Osteocyte (in vitro differentiated cells): ENCODE results near the gene RIC3. TPM values are rescaled to one million over a fixed set of nuclear protein-coding genes. Genes with fewer than 3 reads are reported as not detected.

Source experiments
- DNase-seq: peaks from one replicate; pipeline ENCODE4 v3.0.0; 2021; ENCODE audit warnings: mixed read lengths; ENCODE audit not compliant: unreplicated experiment; ENCODE audit errors: extremely low spot score
- H3K27ac Mint-ChIP-seq: one replicate; pipeline ENCODE4 v1.8.0; 2021; ENCODE audit warnings: mild to moderate bottlenecking, mixed read lengths; ENCODE audit not compliant: unreplicated experiment
- H3K27me3 Mint-ChIP-seq: one replicate; pipeline ENCODE4 v1.8.0; 2021; ENCODE audit warnings: mixed read lengths; ENCODE audit not compliant: unreplicated experiment
- H3K36me3 Mint-ChIP-seq: one replicate; pipeline ENCODE4 v1.8.0; 2021; ENCODE audit warnings: mixed read lengths; ENCODE audit not compliant: unreplicated experiment
- H3K4me1 Mint-ChIP-seq: one replicate; pipeline ENCODE4 v1.8.0; 2021; ENCODE audit warnings: mixed read lengths; ENCODE audit not compliant: unreplicated experiment
- H3K4me3 Mint-ChIP-seq: one replicate; pipeline ENCODE4 v1.8.0; 2021; ENCODE audit warnings: mild to moderate bottlenecking, moderate library complexity, mixed read lengths; ENCODE audit not compliant: unreplicated experiment
- H3K9me3 Mint-ChIP-seq: one replicate; pipeline ENCODE4 v1.8.0; 2021; ENCODE audit warnings: mixed read lengths; ENCODE audit not compliant: unreplicated experiment
- CTCF ChIP-seq: fragments of 200-600 bp; sonication (generic); IDR thresholded peaks from 2 replicates; pipeline ENCODE4 v1.5.0; 2021; ENCODE audit warnings: antibody characterized with exemption, mild to moderate bottlenecking, moderate library complexity
- total RNA-seq: library from RNA; stranded (reverse); gene quantifications from 2 replicates; pipeline ENCODE4 v1.2.1, GENCODE V29; 2021

The RIC3 gene
- total RNA-seq, 1 donor from 2014 or later = not detected

GRCh38 chr11:8098879-8099278, 69.9 kb downstream of the RIC3 start:
- no peaks in the 10 kb centered on the region for H3K9me3 Mint-ChIP-seq
- peak; percentile 49 for DNase-seq
- no peak overlapping the region for H3K4me3 Mint-ChIP-seq
- no peak for TF ChIP-seq CTCF
- H3K4me1 Mint-ChIP-seq = no peaks in the 10 kb centered on the region
- no peaks in the 10 kb centered on the region for H3K27me3 Mint-ChIP-seq
- no peak overlapping the region for H3K27ac Mint-ChIP-seq
- H3K36me3 Mint-ChIP-seq = peaks cover 6% of the 10 kb centered on the region

- no peak for TF ChIP-seq CTCF
- Mint-ChIP-seq H3K9me3 (no peaks in the 10 kb centered on the region), H3K27me3 (no peaks in the 10 kb centered on the region), H3K4me3 (no peak overlapping the region), H3K27ac (no peak overlapping the region), H3K36me3 (peaks cover 6% of the 10 kb centered on the region), H3K4me1 (no peaks in the 10 kb centered on the region)
- peak; percentile 48 for DNase-seq
Measured at GRCh38 chr11:8098361-8098760, 70.5 kb downstream of the RIC3 start.

GRCh38 chr11:8097926-8098325, 70.9 kb downstream of the RIC3 start:
- DNase-seq = peak; percentile 75
- Mint-ChIP-seq H3K27me3 (no peaks in the 10 kb centered on the region), H3K36me3 (peaks cover 6% of the 10 kb centered on the region), H3K4me1 (peaks cover under 1% of the 10 kb centered on the region), H3K9me3 (no peaks in the 10 kb centered on the region), H3K4me3 (no peak overlapping the region), H3K27ac (no peak overlapping the region)
- no peak for TF ChIP-seq CTCF

GRCh38 chr11:8097468-8097867, 71.4 kb downstream of the RIC3 start:
- Mint-ChIP-seq H3K27ac (no peak overlapping the region), H3K4me3 (no peak overlapping the region), H3K36me3 (peaks cover 6% of the 10 kb centered on the region), H3K4me1 (peaks cover 4% of the 10 kb centered on the region), H3K9me3 (no peaks in the 10 kb centered on the region), H3K27me3 (no peaks in the 10 kb centered on the region)
- TF ChIP-seq CTCF = no peak
- DNase-seq = peak; percentile 30

- Mint-ChIP-seq H3K36me3 (peaks cover 6% of the 10 kb centered on the region), H3K4me1 (peaks cover 4% of the 10 kb centered on the region), H3K27ac (no peak overlapping the region), H3K27me3 (no peaks in the 10 kb centered on the region), H3K4me3 (no peak overlapping the region), H3K9me3 (no peaks in the 10 kb centered on the region)
- no peak for TF ChIP-seq CTCF
- DNase-seq = peak; percentile 70
Measured at GRCh38 chr11:8097062-8097461, 71.8 kb downstream of the RIC3 start.
